Right lobe of liver (tissue), 6 donors: ENCODE results near the gene ZBTB26. TPM values are rescaled to one million over a fixed set of nuclear protein-coding genes. Genes with fewer than 3 reads are reported as not detected.
A peak's percentile ranks its signal among the peaks of the same experiment; 100 is the strongest.

ENCODE experiments used
- ATAC-seq, 4 donors: fragments of 200-7000 bp; cut with Tn5 transposase; one replicate each; pipeline ENCODE4 v1.9.1; 2020; ENCODE audit warnings: mild to moderate bottlenecking in 4 of 4, moderate library complexity in 4 of 4
- DNase-seq, 3 donors: peaks; one replicate each; pipeline ENCODE4 v3.0.0-alpha.2; 2020
- H3K27ac ChIP-seq, 3 donors: fragments of 200-600 bp; one replicate each; pipeline ENCODE4 v1.8.0; 2022
- H3K27me3 ChIP-seq, 2 donors: fragments of 200-600 bp; one replicate each; pipeline ENCODE4 v1.8.0; 2022
- H3K36me3 ChIP-seq, 4 donors: fragments of 200-600 bp; sonication (generic) in 1 of 4; one replicate each; pipeline versions ENCODE4 v1.5.1 to v1.8.0; 2017 to 2022; ENCODE audit warnings: control low read depth in 1 of 4
- H3K4me1 ChIP-seq, 4 donors: fragments of 200-600 bp; sonication (generic) in 1 of 4; one replicate each; pipeline versions ENCODE4 v1.5.1 to v1.8.0; 2017 to 2022; ENCODE audit warnings: control low read depth in 1 of 4
- H3K4me3 ChIP-seq, 3 donors: fragments of 200-600 bp; one replicate each; pipeline ENCODE4 v1.8.0; 2022
- H3K9me3 ChIP-seq, 4 donors: fragments of 200-600 bp; sonication (generic) in 1 of 4; one replicate each; pipeline versions ENCODE4 v1.5.1 to v1.8.0; 2017 to 2022; ENCODE audit warnings: control low read depth in 1 of 4
- CTCF ChIP-seq, 4 donors: fragments of 200-600 bp in 3 of 4; fragments of 450-650 bp in 1 of 4; IDR thresholded peaks; one replicate each; pipeline versions ENCODE4 v1.5.1 to v1.8.0; 2016 to 2022; ENCODE audit warnings: antibody characterized with exemption in 4 of 4, mild to moderate bottlenecking in 2 of 4
- POLR2A ChIP-seq: fragments of 450-650 bp; IDR thresholded peaks from one replicate; pipeline ENCODE4 v1.6.1; 2017; ENCODE audit warnings: antibody characterized with exemption, mild to moderate bottlenecking
- WGBS: methylation state at CpG from one replicate; pipeline ENCODE4 v1.1.6; 2018; ENCODE audit warnings: low coverage, low lambda C conversion rate; ENCODE audit not compliant: insufficient coverage; ENCODE audit errors: missing lambda C conversion rate; 5-methylcytosine and 5-hydroxymethylcytosine counted together
- intact Hi-C, 2 donors: fragments of 100-400 bp; cut with DNase I; formaldehyde crosslinking; loops; one replicate each; pipeline versions ENCODE4 v1.11.2 to v1.14.1; 2022
- total RNA-seq, 6 experiments: library from RNA; depleted of rRNA in 2 of 6; stranded (reverse); fragments of >200 nt in 2 of 6; fragmentation: NEBNext Ultra II Directional in 3 of 6; extraction: Animal tissue kit (Norgen Biotek cat#: 25700) in 3 of 6; gene quantifications; one replicate each; pipeline versions ENCODE4 v1.1.0 to v1.2.4, GENCODE V29; 2016 to 2023
- donor health status: DM: no; HTN: yes; CAD: no.
- donor health status: DM: no; HTN: no; CAD: no.
- donor health status: DM: no; HTN: no; CAD: no.
- donor health status: DM: no; HTN: yes; CAD: no.
- donor health status: DM: no; HTN: yes; CAD: no.

The ZBTB26 gene
- total RNA-seq, 6 experiments from 2014 or later, result 1.2 to 2.3 (median 1.4) TPM

- Histone ChIP-seq H3K4me3 (no peak overlapping the region), H3K36me3 (no peaks in the 10 kb centered on the region), H3K27me3 (no peaks in the 10 kb centered on the region), H3K4me1 (no peaks in the 10 kb centered on the region), H3K9me3 (no peaks in the 10 kb centered on the region), H3K27ac (no peak overlapping the region)
- WGBS, result 77% methylated on average over 3 of the region's 3 CpGs
- DNase-seq, result no peak
- no peak for ATAC-seq
- TF ChIP-seq CTCF (IDR thresholded peaks at IDR 0.05) (no peak), POLR2A (no peak)
- intact Hi-C loops, result no loop called here
Measured at GRCh38 chr9:122948313-122948712, 17.0 kb upstream of the ZBTB26 start.

GRCh38 chr9:122946461-122947005 lies 15.2 kb upstream of the ZBTB26 start:
- H3K27me3 ChIP-seq, result no peaks in the 10 kb centered on the region
- H3K4me1 ChIP-seq, result peaks cover 0 to 12% (median 4%) of the 10 kb centered on the region in 4 donors
- DNase-seq (no peak), ATAC-seq (no peak)
- no peak overlapping the region for H3K27ac ChIP-seq
- WGBS, result 64% methylated on average over 1 of the region's 1 CpG
- H3K36me3 ChIP-seq, result no peaks in the 10 kb centered on the region
- no peak overlapping the region for H3K4me3 ChIP-seq
- H3K9me3 ChIP-seq, result no peaks in the 10 kb centered on the region
- no peak for TF ChIP-seq POLR2A
- TF ChIP-seq CTCF (IDR thresholded peaks at IDR 0.05), result no peak
- intact Hi-C loops, result no loop called here

GRCh38 chr9:122944960-122945888 lies 13.9 kb upstream of the ZBTB26 start:
- Histone ChIP-seq H3K27ac (no peak overlapping the region), H3K9me3 (no peaks in the 10 kb centered on the region), H3K27me3 (no peaks in the 10 kb centered on the region), H3K4me1 (peaks cover 0 to 16% (median 4%) of the 10 kb centered on the region in 4 donors), H3K36me3 (no peaks in the 10 kb centered on the region), H3K4me3 (no peak overlapping the region)
- 70% methylated on average over 4 of the region's 4 CpGs for WGBS
- no peak for TF ChIP-seq POLR2A
- TF ChIP-seq CTCF (IDR thresholded peaks at IDR 0.05), result no peak
- ATAC-seq (no peak), DNase-seq (no peak)
- intact Hi-C loops, result no loop called here

DNA sequence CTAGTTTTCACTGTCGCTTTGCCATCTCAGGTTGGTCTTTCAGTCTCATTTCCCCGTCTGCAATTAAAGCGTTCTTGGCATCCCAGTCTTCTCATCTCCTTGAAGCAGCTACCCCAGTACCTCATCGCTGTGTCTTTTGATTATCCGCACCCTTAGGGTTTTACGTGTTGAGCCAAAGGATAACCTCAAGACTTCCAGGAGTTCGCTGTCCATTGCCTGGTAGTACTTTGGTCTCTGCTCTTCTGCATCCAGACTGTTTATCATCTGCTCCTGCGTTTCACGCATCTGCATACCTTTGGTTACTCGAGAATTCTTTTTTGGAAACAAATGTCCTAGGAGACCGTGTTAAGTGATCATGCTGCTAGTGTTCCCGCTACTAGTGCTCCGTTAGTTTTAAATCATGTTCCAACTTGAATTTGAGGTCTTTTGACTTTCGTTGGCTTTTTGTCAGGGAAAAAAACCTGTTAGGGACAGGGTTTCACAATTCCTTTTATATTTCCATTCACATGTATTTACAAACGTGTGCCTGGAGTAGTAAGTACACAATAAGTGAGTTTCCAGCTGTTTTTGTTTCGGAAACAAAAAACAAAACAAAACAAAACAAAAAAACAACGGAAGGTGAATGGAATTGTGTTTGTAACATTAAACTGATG lies 10.4 kb upstream of the ZBTB26 start:
- WGBS, result 4% methylated on average over 17 of the region's 17 CpGs

More for the DNA sequence above, 10.4 kb upstream of the ZBTB26 start:
- TF ChIP-seq CTCF (IDR thresholded peaks at IDR 0.05) (no peak), POLR2A (no peak)
- DNase-seq, result no peak
- no peaks in the 10 kb centered on the region for H3K9me3 ChIP-seq
- intact Hi-C loops, result no loop called here
- no peaks in the 10 kb centered on the region for H3K27me3 ChIP-seq
- H3K36me3 ChIP-seq, result peaks cover 0 to 5% (median 0%) of the 10 kb centered on the region in 4 donors
- H3K4me3 ChIP-seq, result peak overlapping the region; percentile 67 to 80 (median 76)
- peak; percentile 21 to 28 (median 26) for ATAC-seq
- peaks cover 0 to 17% (median 4%) of the 10 kb centered on the region in 4 donors for H3K4me1 ChIP-seq
- H3K27ac ChIP-seq, result peak overlapping the region; percentile 58 to 72 (median 70)
